AML-193 (cell line): ENCODE results near the gene PRG3.

ENCODE experiments used
- DNase-seq, 2 experiments: peaks; one replicate each; lab custom pipeline; 2025; lab: John Stamatoyannopoulos, UW

PRG3 gene

DNA sequence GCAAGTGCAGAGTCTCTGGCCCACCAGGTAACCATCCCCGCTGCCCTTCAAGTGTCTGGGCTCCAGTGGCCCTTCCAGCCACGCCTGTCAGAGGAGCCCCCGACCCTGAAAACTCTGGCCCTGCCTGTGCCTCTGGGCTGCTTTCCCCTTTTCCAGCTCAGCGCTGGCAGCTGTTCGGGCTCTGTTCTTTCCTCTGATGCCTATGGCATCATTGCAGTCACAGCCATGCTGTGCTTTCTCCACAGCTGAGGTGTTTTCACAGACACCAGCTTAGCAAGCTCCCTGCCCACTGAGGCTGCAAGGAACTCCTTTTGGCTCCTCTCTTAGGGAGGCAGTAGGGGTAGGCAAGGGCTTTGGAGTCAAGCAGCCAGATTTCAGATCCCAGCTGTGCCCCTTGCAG is 21.6 kb downstream of the PRG3 start:
- DNase-seq: no peak

DNA sequence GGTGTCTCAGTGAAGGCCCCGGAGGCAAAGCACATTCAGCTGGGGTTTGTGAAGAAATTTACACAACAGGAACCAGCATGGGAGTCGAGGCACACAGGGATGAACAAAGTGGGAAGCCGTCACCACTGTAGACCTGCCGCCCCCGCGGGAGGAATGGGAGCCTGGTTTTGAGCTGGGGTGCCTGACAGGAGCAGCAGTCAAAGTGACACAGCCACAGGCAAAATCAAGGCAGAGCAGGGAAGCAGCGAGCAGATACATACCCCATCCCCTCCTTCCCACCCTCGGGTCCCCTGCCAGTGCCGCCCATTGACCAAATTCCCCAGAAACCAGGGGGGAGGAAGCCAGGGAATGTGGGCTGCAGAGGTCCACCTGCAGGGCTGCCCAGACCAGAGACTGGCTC is 22.0 kb downstream of the PRG3 start:
- DNase-seq: no peak

GRCh38 chr11:57358543-57358961 is 22.4 kb downstream of the PRG3 start:
- DNase-seq: no peak

- no peak for DNase-seq
These were observed 23.1 kb downstream of the PRG3 start for GRCh38 chr11:57357856-57358255.

DNA sequence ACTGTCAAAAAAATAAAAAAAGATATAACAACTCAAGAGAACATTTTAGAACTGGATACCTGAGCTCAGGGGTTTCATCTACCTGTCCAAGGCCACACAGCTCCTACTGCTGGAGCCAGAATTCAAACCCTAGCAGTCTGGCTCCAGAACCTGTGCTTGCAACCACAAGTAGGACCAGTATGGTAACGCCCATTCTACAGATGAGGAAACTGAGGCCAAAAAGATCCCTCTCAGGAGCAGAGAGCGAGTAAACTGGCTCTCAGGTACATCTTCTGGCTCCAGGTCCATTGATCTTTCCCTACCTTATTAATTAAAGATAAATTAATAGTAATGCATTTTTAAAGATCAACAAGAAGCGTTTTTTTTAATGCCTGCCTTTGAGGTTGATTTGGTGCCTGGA is 23.6 kb downstream of the PRG3 start:
- no peak for DNase-seq

GRCh38 chr11:57356268-57356667 is 24.7 kb downstream of the PRG3 start:
- no peak for DNase-seq

DNA sequence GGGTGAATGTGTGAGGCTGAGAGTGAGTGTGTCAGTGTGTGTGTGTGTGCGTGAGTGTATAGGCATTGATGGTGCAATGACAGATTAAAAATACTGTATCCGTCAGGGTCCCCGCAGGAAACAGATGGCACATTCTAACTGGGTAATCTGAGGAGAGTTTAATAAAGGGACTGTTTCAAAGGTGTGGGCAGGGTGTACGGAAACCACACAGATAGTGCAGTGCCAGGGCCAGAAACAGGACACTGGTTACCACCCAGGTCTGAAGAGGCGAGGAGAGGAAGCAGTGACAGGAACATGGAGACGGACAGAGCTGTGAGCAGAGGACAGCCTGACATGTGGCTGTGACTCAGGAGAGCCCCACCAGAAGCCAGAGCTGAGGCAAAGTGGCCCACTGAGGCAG is 26.3 kb downstream of the PRG3 start:
- peak in 1 of 2 experiments; percentile 33 for DNase-seq

GRCh38 chr11:57353852-57354251 is 27.1 kb downstream of the PRG3 start:
- no peak for DNase-seq

DNA sequence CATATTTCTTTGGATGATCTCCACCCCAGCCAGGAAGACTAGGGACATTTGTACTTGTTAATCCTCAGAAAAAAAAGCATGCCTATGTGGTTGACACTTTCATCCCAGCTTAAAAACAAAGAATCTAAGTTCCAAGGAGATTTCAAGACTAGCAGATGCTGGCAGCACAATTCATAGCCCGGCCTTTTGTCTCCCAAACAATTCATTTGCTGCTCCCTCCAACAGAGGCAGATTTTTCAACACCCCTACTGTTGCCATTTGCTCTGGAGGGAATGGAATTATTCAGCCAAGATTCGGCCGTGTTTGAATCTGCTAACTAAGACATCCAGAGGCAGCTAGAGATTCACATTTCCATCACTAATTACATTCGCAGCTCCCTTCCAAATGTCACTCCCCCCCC is 27.5 kb downstream of the PRG3 start:
- no peak for DNase-seq

GRCh38 chr11:57353036-57353435 is 27.9 kb downstream of the PRG3 start:
- no peak for DNase-seq

- no peak for DNase-seq
These were observed 31.3 kb downstream of the PRG3 start for GRCh38 chr11:57349491-57350274.

GRCh38 chr11:57348636-57349313 is 32.2 kb downstream of the PRG3 start:
- no peak for DNase-seq

DNA sequence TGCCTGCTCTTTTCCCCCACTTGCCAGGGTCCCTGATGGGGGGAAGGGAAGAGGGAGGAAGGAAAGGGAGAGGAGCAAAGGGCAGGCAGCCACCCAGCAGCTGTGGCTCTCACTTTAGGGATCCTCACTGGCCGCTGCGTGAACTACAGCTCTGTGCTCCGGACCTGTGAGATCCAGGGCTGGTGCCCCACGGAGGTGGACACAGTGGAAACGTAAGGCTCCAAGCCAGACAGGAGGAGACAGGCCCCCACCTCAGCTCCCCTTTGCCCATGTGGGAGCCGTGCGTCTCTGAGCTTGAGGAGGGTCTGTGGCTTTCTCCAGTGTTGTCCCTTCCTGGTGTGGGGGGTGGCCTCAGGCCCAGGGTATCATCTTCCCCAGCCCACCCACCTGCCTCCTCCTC is 32.9 kb downstream of the PRG3 start:
- no peak for DNase-seq

GRCh38 chr11:57347336-57347735 is 33.6 kb downstream of the PRG3 start:
- DNase-seq: no peak

- peak; percentile 55 to 56 for DNase-seq
These were observed 35.3 kb downstream of the PRG3 start for GRCh38 chr11:57345555-57346211.

DNA sequence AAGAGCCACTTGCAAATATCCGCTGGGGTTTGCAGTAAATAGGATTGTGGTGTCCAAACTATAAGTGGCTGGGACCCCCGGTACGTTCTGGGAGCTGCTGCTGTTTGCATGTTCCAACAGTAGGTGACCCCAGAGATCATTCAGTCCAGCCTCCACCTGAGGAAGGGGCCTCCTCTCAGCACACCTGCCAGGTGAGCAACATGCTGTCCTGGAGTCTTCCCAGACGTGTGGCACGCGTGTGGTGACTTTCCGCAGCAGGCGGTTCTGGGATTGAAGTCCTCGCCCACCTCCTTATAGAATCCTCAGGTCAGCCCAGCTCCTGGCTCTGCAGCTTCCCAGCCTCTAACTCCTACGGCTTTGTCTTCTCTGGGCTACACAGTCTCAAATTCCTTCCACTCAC is 36.1 kb downstream of the PRG3 start:
- no peak for DNase-seq

- no peak for DNase-seq
These were observed 37.1 kb downstream of the PRG3 start for GRCh38 chr11:57343825-57344224.

DNA sequence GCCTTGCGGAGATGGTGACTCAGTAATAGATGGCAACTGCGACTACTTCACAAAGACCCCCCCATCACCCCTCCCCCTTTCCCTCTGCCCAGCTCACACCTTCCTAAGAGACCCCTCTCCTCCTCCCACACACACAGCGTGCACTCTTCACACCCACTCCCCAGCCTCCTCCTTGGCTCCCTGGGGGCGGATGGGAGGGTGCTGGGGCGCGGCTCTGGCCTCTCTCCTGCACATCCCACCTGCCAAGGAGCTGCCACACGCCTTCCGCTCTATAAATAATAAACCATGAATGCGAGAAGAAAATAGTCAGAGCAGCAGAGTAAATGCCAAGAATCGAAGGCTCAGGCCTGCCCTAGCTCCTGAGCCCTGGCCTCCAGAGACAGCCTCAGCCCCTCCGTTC is 38.2 kb downstream of the PRG3 start:
- no peak for DNase-seq

DNA sequence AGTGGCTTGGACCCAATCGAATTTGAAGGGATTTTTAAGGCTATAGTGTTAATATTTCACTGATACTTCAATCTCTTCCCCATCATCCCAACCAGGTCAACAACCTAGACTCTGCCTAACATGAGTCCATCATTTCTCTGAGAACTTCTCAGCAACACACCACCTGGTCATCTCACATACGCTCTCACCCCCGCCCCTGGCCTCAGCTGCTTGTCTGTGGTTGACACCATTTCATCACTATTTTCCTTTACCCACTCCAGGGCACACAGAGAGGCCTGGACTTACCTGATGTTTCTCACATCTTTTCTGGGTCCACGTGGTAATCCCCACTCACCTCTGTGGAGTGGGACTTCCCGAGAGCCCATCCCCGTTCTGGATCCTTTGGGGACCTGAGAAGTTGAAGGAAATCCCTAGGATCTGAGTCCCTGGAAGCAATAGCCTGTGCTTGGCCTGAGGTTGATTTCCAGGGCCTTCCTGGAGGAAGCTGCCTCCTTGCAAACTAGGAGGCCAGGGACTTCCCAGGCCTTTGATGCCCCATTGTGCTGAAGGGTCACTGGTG is 39.6 kb downstream of the PRG3 start:
- DNase-seq: no peak

GRCh38 chr11:57340039-57340615 is 40.8 kb downstream of the PRG3 start:
- DNase-seq: no peak

DNA sequence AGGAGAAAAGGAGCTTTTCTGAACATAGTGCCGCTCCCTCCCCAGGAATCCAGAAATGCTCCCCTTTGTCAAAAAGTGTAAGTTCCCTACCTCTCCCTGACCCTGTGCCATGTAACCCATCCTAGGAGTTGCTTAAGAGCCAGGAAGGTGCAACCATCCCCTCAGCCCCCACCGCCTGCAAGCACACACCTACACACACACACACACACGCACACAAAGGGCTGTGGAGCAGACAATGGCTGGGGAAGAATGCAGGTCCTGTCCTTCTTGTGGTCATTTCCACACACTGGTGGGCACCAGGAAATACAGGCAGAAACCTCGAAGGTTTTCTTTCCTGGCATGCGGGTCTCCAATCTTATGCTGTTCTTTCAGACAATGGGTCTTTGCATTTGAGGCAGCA is 41.6 kb downstream of the PRG3 start:
- no peak for DNase-seq

- DNase-seq: no peak
These were observed 42.8 kb downstream of the PRG3 start, which contains the start of gene P2RX3 for GRCh38 chr11:57338142-57338541. Gene P2RX3 (plus strand): TSS chr11:57338352. CDS start chr11:57338551, 199 bp downstream.
